CD1c-positive myeloid dendritic cell (primary cell): ENCODE results near the gene GABRA1.

Experiments used
- DNase-seq: peaks from one replicate; pipeline ENCODE4 v3.0.0-alpha.2; 2016; ENCODE audit errors: extremely low spot score

Gene GABRA1

GRCh38 chr5:161847941-161848391 is at the start of gene GABRA1:
TSS of gene GABRA1 (plus strand) at chr5:161848120. CDS start at chr5:161850811, 2,691 bp downstream.
- DNase-seq = no peak

GRCh38 chr5:161799316-161799715 is 48.6 kb upstream of the GABRA1 start:
- DNase-seq = no peak

DNA sequence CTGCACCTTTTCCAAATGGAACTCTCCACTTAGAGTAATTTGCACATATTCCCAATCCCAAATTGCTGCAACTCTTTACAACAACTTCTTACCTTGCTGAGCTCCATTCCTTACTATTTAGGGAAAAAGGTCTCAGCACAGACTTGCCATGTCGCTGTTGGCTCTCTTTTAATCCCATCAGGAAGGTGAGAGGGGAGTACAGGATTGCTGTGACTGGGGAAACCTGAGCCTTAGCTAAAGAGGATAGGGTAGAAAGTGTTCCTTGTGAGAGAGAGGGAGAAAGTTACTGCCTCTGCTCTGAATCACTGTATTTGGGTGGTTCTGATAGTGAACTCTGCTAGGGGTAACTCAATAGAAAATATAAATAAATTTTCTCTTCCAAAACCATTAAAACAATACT is 43.7 kb upstream of the GABRA1 start:
- DNase-seq = no peak

GRCh38 chr5:161846746-161847145 is 1.2 kb upstream of the GABRA1 start:
- DNase-seq = no peak

- no peak for DNase-seq
Observed at GRCh38 chr5:161847447-161847846, 473 bp upstream of the GABRA1 start.

GRCh38 chr5:161850491-161850890 is 2.6 kb downstream of the GABRA1 start:
- DNase-seq = no peak

- no peak for DNase-seq
Observed at GRCh38 chr5:161851691-161852299, 3.9 kb downstream of the GABRA1 start.

DNA sequence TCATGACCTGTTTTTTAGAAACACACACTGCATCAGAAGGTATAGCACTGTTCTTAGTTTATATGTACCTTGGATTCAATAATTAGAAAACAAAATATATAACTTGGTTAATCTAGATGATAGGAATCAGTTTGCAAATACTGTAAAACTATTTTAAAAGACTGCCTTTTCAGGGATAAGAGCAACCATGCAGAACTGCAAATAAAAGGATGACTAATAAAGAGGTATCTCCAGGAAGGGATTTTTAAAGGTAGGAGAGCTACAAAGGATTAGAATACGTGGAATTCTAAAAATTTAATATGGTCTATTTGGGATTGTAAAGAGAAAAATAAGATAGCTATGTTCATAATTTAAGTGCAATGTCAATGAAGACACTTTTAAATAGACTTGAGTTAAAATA is 9.4 kb downstream of the GABRA1 start:
- DNase-seq = no peak

- DNase-seq = no peak
Observed at GRCh38 chr5:161863259-161863658, 15.3 kb downstream of the GABRA1 start.

- DNase-seq = no peak
Observed at GRCh38 chr5:161863811-161864210, 15.9 kb downstream of the GABRA1 start.

GRCh38 chr5:161865510-161865909 is 17.6 kb downstream of the GABRA1 start:
- DNase-seq = no peak

DNA sequence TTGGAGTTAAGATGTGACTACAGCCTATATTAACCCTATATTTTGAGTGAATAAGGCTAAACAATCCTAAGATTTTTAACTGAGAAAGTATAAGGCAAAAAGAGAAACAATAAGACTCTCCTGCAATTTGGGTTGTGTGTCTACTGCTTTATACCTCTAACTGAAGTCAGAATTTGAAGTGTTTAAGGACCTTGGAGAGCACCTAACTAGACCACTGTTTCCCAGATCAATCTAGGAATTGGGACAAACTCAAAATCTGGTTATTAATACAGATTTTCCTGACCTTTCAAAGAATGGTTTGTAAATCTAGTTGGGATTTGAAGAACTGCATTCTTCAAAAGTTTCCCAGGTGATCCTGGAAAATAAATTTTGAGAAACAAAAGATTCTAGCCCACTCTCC is 42.1 kb downstream of the GABRA1 start:
- DNase-seq = no peak

GRCh38 chr5:161895514-161895913 is 47.6 kb downstream of the GABRA1 start:
- DNase-seq = no peak

DNA sequence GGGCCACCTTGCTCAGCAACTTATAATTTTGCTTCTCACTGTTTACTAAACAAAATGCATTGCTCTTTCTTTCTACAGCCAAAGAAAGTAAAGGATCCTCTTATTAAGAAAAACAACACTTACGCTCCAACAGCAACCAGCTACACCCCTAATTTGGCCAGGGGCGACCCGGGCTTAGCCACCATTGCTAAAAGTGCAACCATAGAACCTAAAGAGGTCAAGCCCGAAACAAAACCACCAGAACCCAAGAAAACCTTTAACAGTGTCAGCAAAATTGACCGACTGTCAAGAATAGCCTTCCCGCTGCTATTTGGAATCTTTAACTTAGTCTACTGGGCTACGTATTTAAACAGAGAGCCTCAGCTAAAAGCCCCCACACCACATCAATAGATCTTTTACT is 49.1 kb downstream of the GABRA1 start:
- no peak for DNase-seq

DNA sequence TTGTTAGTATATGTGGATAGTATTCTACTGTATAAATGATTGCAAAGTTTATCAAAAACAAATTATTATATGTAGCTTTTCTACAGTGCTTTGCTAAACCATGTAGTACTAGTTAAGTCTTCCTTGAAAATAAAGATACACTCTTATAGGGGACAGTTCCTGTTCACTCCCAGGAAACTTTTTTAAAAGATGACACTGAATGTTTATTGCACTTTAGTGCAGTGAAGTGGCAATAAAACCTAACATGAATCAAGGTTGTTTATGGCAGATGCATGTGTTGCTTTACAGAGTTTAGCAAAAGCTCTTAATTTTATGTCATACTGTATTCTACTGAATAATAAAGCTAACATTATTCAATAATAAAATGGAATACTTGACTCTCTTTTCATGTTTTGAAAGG is 51.7 kb downstream of the GABRA1 start:
- DNase-seq = no peak

DNA sequence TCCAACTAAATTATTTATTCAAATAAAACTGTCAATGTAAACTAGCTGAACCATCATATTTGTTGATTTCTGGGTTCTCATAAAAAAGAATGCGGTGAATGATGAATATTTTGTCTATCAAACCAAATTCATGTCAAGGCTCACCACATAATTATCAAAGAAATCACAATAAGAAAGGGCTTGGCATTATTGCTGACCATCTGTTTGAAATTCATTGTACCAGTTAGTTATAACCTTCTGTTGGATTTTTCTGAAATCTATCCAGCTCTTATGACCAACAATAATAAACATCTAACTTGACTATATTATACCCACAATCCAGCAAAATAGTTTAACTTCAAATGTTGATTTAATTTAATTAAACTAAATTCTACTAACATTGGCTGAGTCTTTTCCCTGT is 53.1 kb downstream of the GABRA1 start:
- no peak for DNase-seq

GRCh38 chr5:161921781-161922180 is 73.9 kb downstream of the GABRA1 start:
- no peak for DNase-seq

GRCh38 chr5:161924270-161924669 is 76.3 kb downstream of the GABRA1 start:
- no peak for DNase-seq

DNA sequence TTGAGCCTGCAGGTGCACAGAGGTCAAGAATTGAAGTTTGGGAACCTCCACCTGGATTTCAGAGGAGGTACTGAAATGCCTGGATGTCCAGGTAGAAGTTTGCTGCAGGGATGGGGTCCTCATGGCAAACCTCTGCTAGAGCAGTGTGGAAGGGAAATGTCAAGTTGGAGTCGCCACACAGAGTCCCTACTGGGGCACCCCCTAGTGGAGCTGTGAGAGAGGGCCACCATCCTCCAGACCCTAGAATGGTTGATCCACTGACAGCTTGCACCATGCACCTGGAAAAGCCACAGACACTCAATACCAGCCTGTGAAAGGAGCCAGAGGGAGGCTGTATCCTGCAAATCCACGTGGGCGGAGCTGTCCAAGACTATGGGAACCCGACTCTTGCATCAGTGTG is 78.0 kb downstream of the GABRA1 start:
- DNase-seq = no peak

GRCh38 chr5:161934486-161934885 is 86.6 kb downstream of the GABRA1 start:
- no peak for DNase-seq

DNA sequence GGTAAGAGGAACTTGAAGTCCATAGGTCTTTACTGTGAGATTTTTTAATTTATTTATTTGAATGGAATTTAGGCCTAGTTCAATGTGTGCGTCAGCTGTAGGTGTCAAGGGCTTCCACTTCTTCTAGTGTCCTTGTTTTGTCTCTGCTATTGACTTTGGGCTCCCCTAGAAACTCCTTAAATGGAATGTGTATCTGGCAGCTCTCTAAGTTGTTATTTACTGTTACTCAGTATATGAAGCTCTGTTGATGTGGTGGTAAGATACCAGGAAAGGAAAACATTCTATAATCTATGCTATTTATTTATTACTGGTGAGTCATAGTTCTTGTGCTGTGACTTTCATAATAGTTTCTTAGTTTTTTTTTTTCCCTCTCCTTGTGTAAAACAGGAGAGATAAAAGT is 97.1 kb downstream of the GABRA1 start:
- no peak for DNase-seq

DNA sequence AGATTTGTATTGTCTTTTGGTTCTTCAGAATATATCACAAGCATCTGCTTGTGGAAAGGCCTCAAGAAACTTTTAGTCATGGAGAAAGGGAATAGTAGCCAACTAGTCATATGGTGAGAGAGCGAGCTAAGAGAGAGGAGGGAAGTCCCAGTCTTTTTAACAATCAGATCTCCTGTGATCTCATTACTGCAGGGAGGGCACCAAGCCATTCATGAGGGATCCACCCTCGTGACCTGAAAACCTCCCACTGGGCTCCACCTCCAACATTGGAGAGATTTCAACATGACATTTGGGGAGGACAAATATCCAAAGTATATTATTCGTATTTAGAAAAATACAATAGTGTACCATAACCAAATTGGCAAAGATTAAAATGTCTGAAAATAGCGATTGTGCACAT is 99.0 kb downstream of the GABRA1 start:
- DNase-seq = no peak
